ENCODE measurements around the gene TIRAP. TPM values are rescaled to one million over a fixed set of nuclear protein-coding genes. Genes with fewer than 3 reads are reported as not detected.
"Not testable (repeated sequence)": the region's sequence is repeated elsewhere in the genome, so short reads cannot be mapped to it uniquely, and the experiment has no call there.

The TIRAP gene
- 15.5 TPM for polyA plus RNA-seq (ENCODE audit: insufficient read length)
- long read RNA-seq, donor 1, partial matches to known transcripts = 0 of 2 reads
- long read RNA-seq, donor 1, other reads (novel, unspliced or antisense) = 0 of 2 reads
- long read RNA-seq, donor 2, partial matches to known transcripts = 0 of 2 reads
- long read RNA-seq, donor 2, other reads (novel, unspliced or antisense) = 0 of 2 reads
- long read RNA-seq, donor 3, partial matches to known transcripts = 0 of 1 reads
- long read RNA-seq, donor 3, other reads (novel, unspliced or antisense) = 0 of 1 reads
- long read RNA-seq, donor 4 = 0 reads
- long read RNA-seq, donor 5 = 0 reads
- long read RNA-seq, donor 6, partial matches to known transcripts = 0 of 5 reads
- long read RNA-seq, donor 6, other reads (novel, unspliced or antisense) = 5 of 5 reads
- long read RNA-seq, donor 7, partial matches to known transcripts = 6 of 7 reads
- long read RNA-seq, donor 7, other reads (novel, unspliced or antisense) = 0 of 7 reads
- long read RNA-seq, donor 8, partial matches to known transcripts = 0 of 1 reads
- long read RNA-seq, donor 8, other reads (novel, unspliced or antisense) = 0 of 1 reads

GRCh38 chr11:126282736-126283591 lies at the start of gene TIRAP:
TIRAP (plus strand) TSS chr11:126283093; CDS start chr11:126290895, 7,802 bp downstream.
- DNase-seq = peak; percentile 50

- no peak for DNase-seq
Measured at GRCh38 chr11:126233391-126233790, 49.5 kb upstream of the TIRAP start.

- DNase-seq = no peak
Measured at GRCh38 chr11:126246636-126247035, 36.3 kb upstream of the TIRAP start.

- no peak for DNase-seq
Measured at GRCh38 chr11:126253265-126253664, 29.6 kb upstream of the TIRAP start.

DNA sequence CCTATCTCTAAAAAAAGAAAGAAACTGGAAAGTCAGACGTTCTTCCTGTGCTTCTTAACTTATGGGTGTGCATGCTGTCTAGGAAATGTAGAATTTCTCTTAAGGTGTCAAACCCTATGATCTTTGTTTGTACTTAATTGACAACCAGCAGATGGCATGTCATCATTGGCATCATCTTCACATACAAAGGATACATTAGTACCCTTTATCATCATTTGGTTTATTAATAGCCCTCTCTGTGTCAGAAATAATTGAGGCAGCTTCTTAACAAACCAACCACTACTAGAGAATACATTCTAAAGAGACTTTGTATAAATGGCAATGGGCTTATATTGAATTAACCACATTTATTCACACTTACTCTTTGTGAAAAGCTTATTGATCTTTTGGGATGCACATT lies 28.1 kb upstream of the TIRAP start:
- no peak for DNase-seq

GRCh38 chr11:126255507-126255906 lies 27.4 kb upstream of the TIRAP start:
- DNase-seq = not testable (repeated sequence)

DNA sequence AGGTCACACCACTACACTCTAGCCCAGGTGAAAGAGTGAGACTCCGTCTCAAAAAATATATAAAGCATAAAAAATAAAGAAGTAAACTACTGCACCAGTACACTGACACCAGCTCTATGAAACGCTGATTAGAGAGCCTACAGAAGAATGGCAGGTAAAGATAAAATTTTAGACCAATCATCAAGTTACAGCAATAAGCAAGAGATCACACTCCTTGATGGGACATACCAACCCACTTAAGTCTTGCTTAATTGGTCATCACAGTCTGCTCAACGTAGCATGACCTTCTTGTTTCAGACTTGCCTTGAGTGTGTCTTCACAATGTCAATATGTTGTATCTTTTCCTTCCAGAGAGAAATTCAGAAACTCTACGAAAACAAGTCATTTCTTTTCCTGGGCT lies 26.7 kb upstream of the TIRAP start:
- no peak for DNase-seq

GRCh38 chr11:126257144-126257543 lies 25.7 kb upstream of the TIRAP start:
- DNase-seq = no peak

GRCh38 chr11:126257764-126258163 lies 25.1 kb upstream of the TIRAP start:
- no peak for DNase-seq

DNA sequence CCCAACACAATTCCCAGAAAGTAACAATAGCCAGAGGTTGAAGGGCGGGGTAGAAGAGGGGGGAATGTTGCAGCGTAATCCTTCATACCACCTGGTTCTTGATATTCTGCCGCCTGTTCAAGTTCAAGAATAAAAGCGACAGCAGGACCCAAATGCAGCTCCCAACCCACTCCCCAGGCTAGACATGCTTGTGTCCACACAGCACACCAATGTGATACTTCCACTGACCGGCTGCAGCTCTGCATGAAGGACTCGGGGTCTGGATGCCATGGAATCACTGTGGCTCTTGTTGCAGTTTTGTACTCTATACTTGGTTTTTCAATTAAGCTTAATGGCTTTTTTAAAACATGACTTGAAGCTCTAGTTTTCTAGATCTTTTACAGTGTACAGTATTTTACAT lies 20.7 kb upstream of the TIRAP start:
- no peak for DNase-seq

DNA sequence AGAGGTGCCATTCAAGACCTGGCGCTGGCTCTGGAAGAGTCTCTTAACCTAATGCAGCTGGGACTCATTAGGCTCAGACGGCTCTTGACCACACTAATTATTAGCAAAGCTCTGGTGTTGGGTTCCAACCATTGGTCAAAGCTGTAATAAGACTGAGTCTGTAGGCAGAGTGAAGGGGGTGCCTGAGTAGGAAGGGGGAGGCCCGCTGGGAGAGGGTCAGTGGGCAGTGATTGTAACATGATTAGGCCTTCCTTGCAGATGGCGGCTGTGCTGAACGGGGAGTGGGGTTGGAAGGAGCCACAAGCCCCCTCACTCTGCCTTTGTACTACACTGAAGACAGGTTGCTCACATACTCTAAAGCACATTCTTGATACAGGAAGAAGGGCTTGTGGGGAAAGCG lies 19.4 kb upstream of the TIRAP start:
- DNase-seq = no peak

DNA sequence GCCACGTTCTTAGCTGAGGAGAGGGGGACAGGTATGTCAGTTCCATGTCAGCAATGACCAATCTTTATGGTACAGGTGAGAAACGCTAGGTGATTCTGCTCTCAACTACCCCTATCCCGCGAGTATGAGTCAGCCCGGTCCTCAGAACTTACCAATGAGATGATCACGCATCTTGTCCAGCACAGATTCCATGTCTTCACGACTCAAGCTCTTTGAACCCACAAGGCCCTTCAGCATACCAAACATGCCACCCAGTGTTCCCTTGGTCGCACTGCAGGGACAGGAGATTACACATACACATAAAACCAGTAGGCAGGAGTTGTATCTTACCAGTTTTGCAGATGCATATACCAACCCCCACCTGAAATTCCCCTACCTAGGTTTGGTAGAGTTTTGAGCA lies 17.1 kb upstream of the TIRAP start:
- no peak for DNase-seq

DNA sequence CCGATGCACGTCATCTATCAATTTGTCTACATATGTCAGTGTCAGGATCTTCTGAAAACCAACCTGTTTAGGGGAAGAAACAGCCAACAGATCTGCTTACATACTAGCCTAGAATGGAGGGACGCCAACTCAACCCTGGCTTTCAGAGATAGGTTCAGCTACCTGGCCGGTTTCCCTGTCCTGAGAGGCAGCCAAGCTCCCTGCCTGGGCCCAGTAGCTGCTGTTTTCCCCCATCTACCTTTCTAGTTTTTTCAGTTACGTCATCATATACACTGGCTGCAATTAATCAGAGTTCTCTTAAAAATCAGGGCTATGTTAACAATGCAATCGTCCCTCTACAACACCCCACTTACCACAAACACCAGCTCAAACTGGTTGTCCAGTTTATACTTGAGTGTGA lies 15.2 kb upstream of the TIRAP start:
- DNase-seq = no peak

GRCh38 chr11:126268361-126268707 lies 14.6 kb upstream of the TIRAP start:
- no peak for DNase-seq

- peak; percentile 98 for DNase-seq
Measured at GRCh38 chr11:126268708-126269579, 13.9 kb upstream of the TIRAP start, which contains the start of the genes FOXRED1 and SRPRA. FOXRED1 (plus strand) TSS chr11:126269154; CDS start chr11:126269207, 53 bp downstream. SRPRA (minus strand) TSS chr11:126268895; CDS start chr11:126268804, 91 bp downstream.

DNA sequence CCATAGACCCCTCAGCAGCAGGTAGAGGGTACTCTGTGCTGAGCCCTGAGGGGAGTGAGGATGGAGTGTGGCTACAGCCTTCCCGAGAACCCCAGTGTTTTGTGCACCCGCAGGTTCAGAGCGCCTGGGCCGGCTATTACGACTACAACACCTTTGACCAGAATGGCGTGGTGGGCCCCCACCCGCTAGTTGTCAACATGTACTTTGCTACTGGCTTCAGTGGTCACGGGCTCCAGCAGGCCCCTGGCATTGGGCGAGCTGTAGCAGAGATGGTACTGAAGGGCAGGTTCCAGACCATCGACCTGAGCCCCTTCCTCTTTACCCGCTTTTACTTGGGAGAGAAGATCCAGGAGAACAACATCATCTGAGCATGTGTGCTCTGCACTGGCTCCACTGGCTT lies 5.6 kb upstream of the TIRAP start:
- DNase-seq = no peak

- no peak for DNase-seq
Measured at GRCh38 chr11:126277780-126278179, 5.1 kb upstream of the TIRAP start.

GRCh38 chr11:126279191-126279590 lies 3.7 kb upstream of the TIRAP start:
- DNase-seq = no peak

- DNase-seq = no peak
Measured at GRCh38 chr11:126280595-126280994, 2.3 kb upstream of the TIRAP start.

- DNase-seq = no peak
Measured at GRCh38 chr11:126281245-126281644, 1.6 kb upstream of the TIRAP start.

- no peak for DNase-seq
Measured at GRCh38 chr11:126281666-126282175, 1.2 kb upstream of the TIRAP start.

DNA sequence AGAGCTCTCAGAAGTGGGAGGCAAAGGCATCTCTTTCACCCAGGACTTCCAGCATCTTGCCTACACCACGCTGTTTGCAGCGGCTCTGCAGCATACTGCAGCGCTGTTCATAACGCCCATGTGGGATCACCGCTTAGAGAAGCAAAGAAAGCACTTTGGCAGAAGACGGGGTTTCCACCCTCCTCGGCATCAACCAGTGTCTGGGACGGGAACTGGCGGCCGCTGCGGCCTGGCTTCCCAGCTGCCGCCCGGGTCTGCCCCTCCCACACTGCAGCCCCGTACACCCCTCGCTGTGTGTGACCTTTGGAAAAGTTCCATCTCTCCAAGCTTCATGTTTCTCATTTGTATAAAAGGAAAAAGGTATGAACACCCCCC lies 545 bp upstream of the TIRAP start:
- no peak for DNase-seq
